NCI-H82 (cell line): ENCODE results near the gene GJD3.

Experiments used
- DNase-seq: peaks from one replicate; lab custom pipeline; 2025; lab: John Stamatoyannopoulos, UW

Gene GJD3

GRCh38 chr17:40351359-40352236 is 12.9 kb downstream of the GJD3 start:
- DNase-seq, result no peak

DNA sequence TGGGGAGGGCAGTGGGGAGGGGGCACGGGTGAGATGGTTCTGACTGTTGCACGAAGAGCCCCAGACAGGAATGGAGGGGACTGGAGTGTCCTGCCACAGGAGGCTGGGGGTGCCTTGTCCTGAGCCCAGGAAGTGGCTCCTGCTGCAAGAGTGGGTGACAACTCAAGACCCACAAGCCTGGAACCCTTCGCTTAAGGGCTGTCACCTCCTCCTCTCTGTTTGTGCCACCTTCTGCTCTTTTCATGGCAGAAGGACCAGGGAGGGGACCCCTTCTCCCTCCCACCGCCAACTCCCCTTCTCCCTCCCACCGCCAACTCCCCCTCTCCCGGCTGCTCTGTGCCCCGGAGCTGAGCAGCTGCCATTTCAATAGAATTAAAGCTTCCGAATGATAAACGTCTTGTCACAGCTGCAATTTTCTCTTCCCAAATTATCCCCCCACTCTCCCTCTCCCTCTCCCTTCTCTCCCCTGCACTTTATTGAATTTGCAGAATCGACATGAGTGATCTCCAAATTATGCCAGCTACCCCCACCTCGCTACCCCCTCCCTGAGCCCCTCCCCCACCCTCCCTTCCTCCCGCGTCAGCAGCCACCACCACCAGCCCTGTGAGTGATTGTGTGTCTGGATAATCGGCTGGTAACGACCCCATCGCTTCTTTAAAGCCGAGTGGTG is 13.7 kb downstream of the GJD3 start:
- peak; percentile 88 for DNase-seq

GRCh38 chr17:40349895-40350688 is 14.4 kb downstream of the GJD3 start:
- peak; percentile 85 for DNase-seq

- no peak for DNase-seq
These were observed 15.1 kb downstream of the GJD3 start for GRCh38 chr17:40349477-40349894.

DNA sequence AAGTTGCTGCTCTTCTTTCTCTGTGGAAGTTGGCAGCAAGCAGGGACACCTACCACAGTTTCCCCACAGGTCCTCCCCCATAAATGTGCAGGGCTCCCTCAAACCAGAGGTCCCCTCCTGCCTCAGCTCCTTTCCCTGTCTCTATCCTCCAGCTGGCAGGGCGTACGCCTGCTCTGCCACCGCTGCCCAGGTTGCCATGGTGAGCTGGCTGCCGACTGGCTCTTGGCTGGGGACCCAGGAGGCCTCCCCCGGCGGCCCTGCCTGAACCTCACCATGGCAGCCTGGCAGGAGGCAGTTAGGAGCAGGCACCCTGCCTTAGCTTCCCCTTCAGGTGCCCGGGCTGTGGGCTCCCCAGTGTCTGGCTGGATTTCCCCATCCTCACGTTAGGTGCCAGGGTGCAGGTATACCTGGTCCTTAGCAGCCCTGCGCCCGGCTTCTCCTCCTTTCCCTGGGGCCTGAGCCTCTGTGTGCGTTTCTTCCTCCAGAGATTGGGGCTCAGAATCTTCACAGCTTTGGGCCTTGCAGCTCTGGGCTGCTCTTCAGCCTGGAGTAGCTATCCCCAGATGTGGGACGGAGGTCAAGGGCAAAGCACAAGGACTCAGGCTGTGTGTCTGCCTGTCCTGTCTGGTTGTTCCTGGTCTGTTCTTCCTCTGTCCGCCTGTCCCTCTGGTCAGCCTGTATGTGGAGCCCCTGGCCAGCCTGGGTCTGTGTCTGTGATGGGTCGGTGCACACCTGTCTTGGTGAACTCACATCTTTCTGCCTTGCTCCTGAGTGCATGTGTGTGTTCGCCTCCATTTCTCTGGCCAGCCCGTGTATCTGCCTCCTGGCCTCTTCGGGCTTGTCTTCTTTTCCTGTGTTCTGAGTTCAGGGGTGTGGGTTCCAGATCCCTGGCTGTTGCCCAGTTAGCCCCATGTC is 15.7 kb downstream of the GJD3 start:
- DNase-seq, result no peak

- no peak for DNase-seq
These were observed 16.4 kb downstream of the GJD3 start for GRCh38 chr17:40348136-40348504.

DNA sequence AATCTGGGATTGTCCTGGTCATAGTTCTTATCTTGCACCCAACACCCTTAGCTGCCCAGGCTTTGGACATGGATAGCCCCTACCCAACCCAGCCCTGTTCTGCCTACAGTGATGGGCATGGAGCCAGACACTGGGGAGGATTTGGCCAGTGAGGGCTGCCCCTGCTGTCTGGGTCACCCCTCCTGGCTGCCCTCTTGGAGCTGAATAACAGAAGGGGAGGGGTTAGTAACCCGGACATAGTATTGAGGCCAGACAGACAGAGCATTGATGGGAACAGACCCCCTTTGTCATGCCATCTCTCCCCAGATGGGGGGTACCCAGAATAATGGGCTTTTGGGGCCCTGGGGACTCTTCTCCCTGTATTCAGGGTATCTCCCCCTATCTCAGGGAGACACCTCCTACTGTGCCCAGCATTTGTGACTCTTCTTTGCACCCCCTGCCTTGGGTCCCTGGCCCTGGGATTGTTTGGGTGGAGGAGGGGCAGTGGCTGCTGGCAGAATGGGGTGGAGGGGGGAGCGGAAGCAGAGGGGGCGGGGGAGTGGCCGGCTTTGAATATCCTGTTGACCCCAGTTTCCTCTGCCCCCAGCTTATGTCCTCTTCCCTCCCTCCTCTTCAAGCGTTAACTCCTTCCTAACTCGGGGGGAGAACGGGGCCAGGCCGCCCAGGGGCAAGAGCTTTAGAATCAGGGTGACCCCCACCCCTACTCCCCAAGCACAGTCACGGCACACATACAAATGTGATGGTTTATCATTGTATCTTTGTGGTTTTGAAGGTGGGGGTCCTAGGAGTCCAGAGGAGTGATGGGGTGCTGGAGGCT is 17.0 kb downstream of the GJD3 start:
- no peak for DNase-seq

DNA sequence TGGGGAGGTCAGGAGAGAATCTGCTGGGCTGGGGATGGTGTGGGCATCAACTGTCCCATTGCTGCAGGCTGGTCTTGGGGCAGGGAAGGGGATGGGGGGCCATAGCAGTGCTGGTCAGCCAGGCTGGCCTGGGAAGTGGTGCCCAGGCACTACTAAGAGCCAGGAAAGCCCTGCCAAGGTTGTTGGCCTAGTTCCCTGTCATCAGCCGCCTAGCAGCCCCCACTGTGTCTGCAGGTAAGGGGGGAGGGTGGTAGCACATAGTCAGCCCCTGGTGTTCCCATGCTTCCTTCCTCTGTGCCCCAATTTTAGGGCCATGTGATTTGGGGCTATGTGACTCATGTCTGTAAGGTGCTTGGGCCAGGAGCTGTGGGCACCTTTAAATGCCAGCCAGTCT is 17.8 kb downstream of the GJD3 start:
- no peak for DNase-seq

- DNase-seq, result no peak
These were observed 18.4 kb downstream of the GJD3 start for GRCh38 chr17:40345994-40346764.

GRCh38 chr17:40345161-40345993 is 19.2 kb downstream of the GJD3 start:
- DNase-seq, result peak; percentile 80

DNA sequence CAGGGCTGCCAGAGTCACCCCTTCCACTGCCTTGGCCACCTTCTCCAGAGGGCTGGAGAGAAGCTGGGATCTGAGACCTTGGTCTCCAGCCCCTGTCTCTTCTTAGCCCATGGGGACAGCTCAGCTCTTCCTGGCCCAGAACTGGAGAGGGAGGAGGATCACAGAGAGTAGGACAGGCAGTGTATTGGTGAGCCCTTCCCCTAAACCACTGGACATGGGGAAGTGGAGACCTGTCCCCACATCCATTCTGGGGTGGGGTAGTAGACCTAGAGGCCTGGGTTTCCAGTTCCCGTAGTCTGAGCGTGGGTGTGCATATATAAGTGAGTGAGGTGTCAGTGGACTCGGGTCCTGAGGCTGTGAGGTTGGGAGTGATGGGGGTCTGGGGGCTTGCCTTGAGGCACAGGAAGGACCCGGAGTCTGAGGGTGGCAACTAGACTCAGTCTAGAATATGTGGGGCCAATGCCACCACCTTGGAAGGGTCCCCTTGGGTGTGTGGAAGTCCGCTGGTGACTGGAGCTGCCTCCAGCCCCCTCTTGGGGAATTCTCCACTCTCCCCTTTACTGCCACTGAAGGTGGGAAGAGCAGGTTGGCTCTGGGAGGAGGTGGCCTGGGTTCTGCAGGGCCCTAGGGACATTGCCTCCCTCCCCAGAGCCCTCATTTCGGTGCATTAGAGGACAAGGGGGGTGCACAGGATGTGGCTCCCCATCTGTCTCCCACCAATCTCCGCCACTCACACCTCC is 19.9 kb downstream of the GJD3 start:
- DNase-seq, result no peak

- peak; percentile 94 for DNase-seq
These were observed 21.1 kb downstream of the GJD3 start for GRCh38 chr17:40343219-40344119.

DNA sequence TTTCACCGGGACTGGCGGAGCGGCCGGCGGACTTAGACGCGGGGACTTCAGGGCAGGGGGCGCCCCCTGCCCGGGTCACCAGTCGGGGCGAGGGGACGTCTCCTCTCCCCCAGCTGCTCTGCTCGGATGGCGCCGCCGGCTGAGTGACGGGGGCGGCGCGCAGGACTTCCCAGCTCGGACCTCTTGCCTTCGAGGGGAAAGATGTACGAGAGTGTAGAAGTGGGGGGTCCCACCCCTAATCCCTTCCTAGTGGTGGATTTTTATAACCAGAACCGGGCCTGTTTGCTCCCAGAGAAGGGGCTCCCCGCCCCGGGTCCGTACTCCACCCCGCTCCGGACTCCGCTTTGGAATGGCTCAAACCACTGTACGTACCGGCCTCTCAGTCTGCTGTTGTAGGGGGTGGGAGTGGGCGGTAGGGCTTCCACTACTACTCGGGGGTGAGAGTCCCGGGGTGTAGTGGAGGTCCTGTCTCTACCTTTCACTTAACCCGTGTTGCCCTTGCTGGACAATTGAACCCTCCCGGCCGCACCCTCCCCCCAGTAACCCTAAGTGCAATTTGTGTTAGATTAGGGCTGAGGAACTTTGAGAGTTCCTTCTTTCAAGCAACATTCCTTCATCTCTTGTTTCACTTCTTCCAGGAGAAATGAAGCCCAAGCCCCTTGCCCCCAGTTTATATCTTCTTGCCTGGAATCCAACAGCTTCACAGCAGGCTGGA is 21.9 kb downstream of the GJD3 start:
- DNase-seq, result peak; percentile 45

GRCh38 chr17:40341808-40342503 is 22.6 kb downstream of the GJD3 start:
- DNase-seq, result peak; percentile 86

GRCh38 chr17:40340880-40341807 is 23.4 kb downstream of the GJD3 start:
- peak; percentile 86 for DNase-seq
